Naive B cell (primary cell): ENCODE measurements around the gene GJB6. TPM values are rescaled to one million over a fixed set of nuclear protein-coding genes. Genes with fewer than 3 reads are reported as not detected.

Source experiments
- ATAC-seq, 2 donors: fragments of 150-1000 bp; cut with Tn5 transposase; 2 replicates each; pipeline ENCODE4 v1.10.0; 2021; ENCODE audit warnings: low read depth in 2 of 2, mild to moderate bottlenecking in 2 of 2, moderate library complexity in 2 of 2
- DNase-seq: peaks from one replicate; pipeline ENCODE4 v3.0.0; 2022
- H3K27ac Mint-ChIP-seq, 6 donors: one replicate each; pipeline ENCODE4 v1.8.0; 2020 to 2022; ENCODE audit warnings: mild to moderate bottlenecking in 6 of 6, mixed read lengths in 6 of 6, moderate library complexity in 5 of 6, inconsistent platforms in 2 of 6
- H3K27me3 Mint-ChIP-seq, 3 donors: one replicate each; pipeline ENCODE4 v1.8.0; 2021 to 2022; ENCODE audit warnings: mixed read lengths in 3 of 3, mild to moderate bottlenecking in 1 of 3
- H3K36me3 Mint-ChIP-seq, 2 donors: one replicate each; pipeline ENCODE4 v1.8.0; 2020 to 2022; ENCODE audit warnings: mixed read lengths in 2 of 2, inconsistent platforms in 1 of 2, mild to moderate bottlenecking in 1 of 2
- H3K4me1 Mint-ChIP-seq, 3 donors: one replicate each; pipeline ENCODE4 v1.8.0; 2020 to 2022; ENCODE audit warnings: mixed read lengths in 3 of 3, inconsistent platforms in 1 of 3, mild to moderate bottlenecking in 1 of 3, moderate library complexity in 1 of 3
- H3K4me3 Mint-ChIP-seq, 8 donors: one replicate each; pipeline ENCODE4 v1.8.0; 2020 to 2022; ENCODE audit warnings: mild to moderate bottlenecking in 8 of 8, mixed read lengths in 8 of 8, moderate library complexity in 8 of 8, inconsistent platforms in 2 of 8
- H3K9me3 Mint-ChIP-seq, 7 donors: one replicate each; pipeline ENCODE4 v1.8.0; 2020 to 2022; ENCODE audit warnings: mixed read lengths in 7 of 7, mild to moderate bottlenecking in 5 of 7, inconsistent platforms in 2 of 7, moderate library complexity in 1 of 7
- polyA plus RNA-seq, 6 donors: library from polyadenylated mRNA; unstranded; fragments of 300-500 nt; fragmentation: Illumina TruSeq; gene quantifications; one replicate each; pipeline ENCODE4 v1.2.3, GENCODE V29; 2021; ENCODE audit warnings: low read depth in 6 of 6

Gene GJB6
- polyA plus RNA-seq, 6 donors from 2014 or later = 2.0 to 3.4 TPM; not detected in 4

DNA sequence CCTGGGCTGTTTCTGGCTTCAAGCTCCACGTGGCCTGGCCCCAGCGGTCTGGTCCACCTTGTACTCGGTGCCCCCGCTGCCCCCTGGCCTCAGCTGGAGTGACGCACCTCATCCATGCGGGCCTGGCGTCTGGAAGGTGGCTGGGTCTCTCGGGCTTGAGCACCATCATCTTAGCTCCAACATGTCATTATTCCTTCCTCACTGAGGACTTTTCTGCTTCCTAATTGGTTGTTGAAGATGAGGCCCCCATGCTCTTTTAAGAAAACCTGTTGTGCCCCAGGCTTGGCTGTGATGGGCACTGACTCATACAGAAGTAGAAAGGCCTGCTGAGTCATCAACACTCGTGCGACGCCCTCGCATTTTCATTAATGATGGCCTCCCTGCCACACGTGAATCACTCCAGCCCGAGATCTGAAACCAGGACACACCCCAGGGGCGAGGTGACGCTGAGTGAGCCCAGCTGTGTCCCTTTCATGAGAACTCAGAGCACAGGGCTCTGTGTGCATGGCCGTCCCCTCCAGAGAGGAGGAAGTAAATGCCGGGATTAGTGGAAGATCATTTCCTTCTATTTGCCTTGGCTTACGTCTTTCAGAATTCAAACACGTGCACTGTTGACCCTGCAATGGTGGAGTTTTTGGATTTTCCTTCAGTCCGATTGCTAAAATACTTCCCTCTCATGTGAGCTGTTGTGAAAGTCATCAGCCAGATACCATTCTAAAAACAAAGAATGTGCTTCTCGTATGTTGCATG is 57.3 kb downstream of the GJB6 start:
- H3K4me1 Mint-ChIP-seq = peaks cover 5 to 17% (median 9%) of the 10 kb centered on the region in 3 donors
- H3K27me3 Mint-ChIP-seq = peaks cover 54 to 96% (median 87%) of the 10 kb centered on the region in 3 donors
- peak overlapping the region in 1 of 8 donors; percentile 31 for H3K4me3 Mint-ChIP-seq
- peaks cover 0 to 7% of the 10 kb centered on the region in 2 donors for H3K36me3 Mint-ChIP-seq
- H3K9me3 Mint-ChIP-seq = peaks cover 0 to 2% (median 0%) of the 10 kb centered on the region in 7 donors
- DNase-seq (no peak), ATAC-seq (peak; percentile 55 to 71)
- H3K27ac Mint-ChIP-seq = peak overlapping the region in 1 of 6 donors; percentile 58

GRCh38 chr13:20173116-20173746 is 58.9 kb downstream of the GJB6 start:
- ATAC-seq = no peak
- Mint-ChIP-seq H3K27ac (no peak overlapping the region), H3K27me3 (peaks cover 51 to 96% (median 87%) of the 10 kb centered on the region in 3 donors), H3K4me3 (no peak overlapping the region), H3K36me3 (peaks cover 0 to 6% of the 10 kb centered on the region in 2 donors), H3K9me3 (peaks cover 0 to 2% (median 0%) of the 10 kb centered on the region in 7 donors), H3K4me1 (peaks cover 5 to 17% (median 9%) of the 10 kb centered on the region in 3 donors)
- DNase-seq = no peak

Other genes starting within 250 kb of the GJB6 start
- under 1 TPM in 3 of 6 donors, not detected in 3; 0.13 to 0.25 (median 0.14) TPM for gene GJA3, start 71.3 kb downstream of the GJB6 start, polyA plus RNA-seq
- not detected for gene GJB2, start 39.4 kb downstream of the GJB6 start, polyA plus RNA-seq